Activated gamma-delta T cell treated with anti-CD3 and anti-CD28 coated beads, Interleukin-2, amount 50 U/mL, for 16 hours (primary cell): Measurements from ENCODE around the gene LYVE1.

ENCODE experiments used
- DNase-seq: peaks from one replicate; pipeline ENCODE4 v3.0.0-alpha.2; 2020; ENCODE audit warnings: low read depth

Gene LYVE1

GRCh38 chr11:10592331-10592730 is 23.9 kb upstream of the LYVE1 start:
- no peak for DNase-seq

GRCh38 chr11:10591741-10592140 is 23.3 kb upstream of the LYVE1 start:
- DNase-seq: no peak

GRCh38 chr11:10590218-10590915 is 21.9 kb upstream of the LYVE1 start:
- DNase-seq: no peak

GRCh38 chr11:10588904-10589303 is 20.4 kb upstream of the LYVE1 start:
- DNase-seq: no peak

GRCh38 chr11:10587995-10588394 is 19.5 kb upstream of the LYVE1 start:
- DNase-seq: no peak

- no peak for DNase-seq
These were observed 18.9 kb upstream of the LYVE1 start for GRCh38 chr11:10587388-10587787.

GRCh38 chr11:10584071-10584501 is 15.6 kb upstream of the LYVE1 start:
- no peak for DNase-seq

- no peak for DNase-seq
These were observed 13.1 kb upstream of the LYVE1 start for GRCh38 chr11:10581481-10582019.

- DNase-seq: no peak
These were observed 12.2 kb upstream of the LYVE1 start for GRCh38 chr11:10580623-10581022.

GRCh38 chr11:10579700-10580099 is 11.2 kb upstream of the LYVE1 start:
- no peak for DNase-seq

GRCh38 chr11:10576035-10576398 is 7.6 kb upstream of the LYVE1 start:
- DNase-seq: no peak

- DNase-seq: no peak
These were observed 7.0 kb upstream of the LYVE1 start for GRCh38 chr11:10575346-10576034.

- DNase-seq: no peak
These were observed 5.1 kb upstream of the LYVE1 start for GRCh38 chr11:10573556-10573955.

GRCh38 chr11:10573028-10573427 is 4.6 kb upstream of the LYVE1 start:
- no peak for DNase-seq

- no peak for DNase-seq
These were observed 4.1 kb upstream of the LYVE1 start for GRCh38 chr11:10572533-10572932.

- no peak for DNase-seq
These were observed 1.0 kb downstream of the LYVE1 start for GRCh38 chr11:10567446-10567845.

GRCh38 chr11:10566257-10566957 is 2.1 kb downstream of the LYVE1 start:
- DNase-seq: no peak

GRCh38 chr11:10565493-10565892 is 3.0 kb downstream of the LYVE1 start:
- DNase-seq: no peak

- no peak for DNase-seq
These were observed 3.7 kb downstream of the LYVE1 start for GRCh38 chr11:10564696-10565318.

- DNase-seq: no peak
These were observed 4.4 kb downstream of the LYVE1 start for GRCh38 chr11:10564030-10564429.

GRCh38 chr11:10561947-10562346 is 6.5 kb downstream of the LYVE1 start:
- no peak for DNase-seq

GRCh38 chr11:10561043-10561818 is 7.2 kb downstream of the LYVE1 start:
- no peak for DNase-seq
